ENCODE measurements around the gene UST. TPM values are rescaled to one million over a fixed set of nuclear protein-coding genes. Genes with fewer than 3 reads are reported as not detected.

The UST gene
- total RNA-seq, 2 experiments from 2014 or later: 1.4 to 4.1 TPM

DNA sequence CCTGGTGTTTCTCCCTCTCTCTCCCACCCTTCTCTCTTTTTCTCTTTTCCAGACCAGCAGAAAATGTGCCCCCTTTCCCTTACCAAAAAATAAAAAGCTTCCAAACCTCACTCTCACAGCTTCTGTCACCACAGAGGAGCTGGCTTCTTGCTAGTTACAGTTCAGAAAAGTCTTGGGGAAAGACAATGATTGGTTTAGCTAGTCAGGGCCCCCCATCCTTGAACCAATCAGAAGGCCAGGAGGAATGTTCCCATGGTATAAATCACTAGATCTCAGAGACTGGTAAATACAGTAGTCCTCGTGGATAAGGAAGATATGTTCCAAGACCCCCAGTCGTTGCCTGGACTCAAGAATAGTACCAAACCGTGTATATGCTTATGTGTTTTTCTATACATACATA is 339.5 kb downstream of the UST start:
- H2AFZ ChIP-seq (ENCODE audit: low read length): no peak overlapping the region
- H3K9me2 ChIP-seq (ENCODE audit: insufficient read depth, low read length): no peaks in the 10 kb centered on the region
- H3K27ac ChIP-seq (ENCODE audit: low read depth, low read length, poor library complexity, severe bottlenecking): no peak overlapping the region
- BruUV-seq (replicated peaks): no TSS peak
- no peaks in the 10 kb centered on the region for H3K79me2 ChIP-seq (ENCODE audit: insufficient read depth, low read depth, low read length)
- POLR2A ChIA-PET: interaction anchor here (0.6 kb wide), 1 partner anchor 28 kb away, joined by 7 read pairs; no protein-coding TSS in a partner anchor
- H3K9me3 ChIP-seq (ENCODE audit: low read length): no peaks in the 10 kb centered on the region
- no peaks in the 10 kb centered on the region for H4K20me1 ChIP-seq (ENCODE audit: insufficient read depth, low read length)
- no peak overlapping the region for H3K4me3 ChIP-seq (ENCODE audit: low read depth, low read length, poor library complexity, severe bottlenecking)
- H3K4me2 ChIP-seq (ENCODE audit: low read length): no peak overlapping the region
- no peak for DNase-seq (ENCODE audit: low spot score)
- no peaks in the 10 kb centered on the region for H3K4me1 ChIP-seq (ENCODE audit: insufficient read depth, low read length, poor library complexity, severe bottlenecking)
- intact Hi-C loops (cut with micrococcal nuclease; ENCODE audit: unreplicated experiment): no loop called here
- CTCF ChIA-PET (ENCODE audit: unreplicated experiment): no interaction called here
- TF ChIP-seq, protein P1, sequence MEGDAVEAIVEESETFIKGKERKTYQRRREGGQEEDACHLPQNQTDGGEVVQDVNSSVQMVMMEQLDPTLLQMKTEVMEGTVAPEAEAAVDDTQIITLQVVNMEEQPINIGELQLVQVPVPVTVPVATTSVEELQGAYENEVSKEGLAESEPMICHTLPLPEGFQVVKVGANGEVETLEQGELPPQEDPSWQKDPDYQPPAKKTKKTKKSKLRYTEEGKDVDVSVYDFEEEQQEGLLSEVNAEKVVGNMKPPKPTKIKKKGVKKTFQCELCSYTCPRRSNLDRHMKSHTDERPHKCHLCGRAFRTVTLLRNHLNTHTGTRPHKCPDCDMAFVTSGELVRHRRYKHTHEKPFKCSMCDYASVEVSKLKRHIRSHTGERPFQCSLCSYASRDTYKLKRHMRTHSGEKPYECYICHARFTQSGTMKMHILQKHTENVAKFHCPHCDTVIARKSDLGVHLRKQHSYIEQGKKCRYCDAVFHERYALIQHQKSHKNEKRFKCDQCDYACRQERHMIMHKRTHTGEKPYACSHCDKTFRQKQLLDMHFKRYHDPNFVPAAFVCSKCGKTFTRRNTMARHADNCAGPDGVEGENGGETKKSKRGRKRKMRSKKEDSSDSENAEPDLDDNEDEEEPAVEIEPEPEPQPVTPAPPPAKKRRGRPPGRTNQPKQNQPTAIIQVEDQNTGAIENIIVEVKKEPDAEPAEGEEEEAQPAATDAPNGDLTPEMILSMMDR (conservative IDR thresholded peaks at IDR 0.05; ENCODE audit: low read length): no peak
- TF ChIP-seq EZH2phosphoT487 (IDR thresholded peaks at IDR 0.05; ENCODE audit: borderline replicate concordance, low read depth, low read length): no peak
- no peaks in the 10 kb centered on the region for H3K36me3 ChIP-seq (ENCODE audit: insufficient read depth, low read length)

DNA sequence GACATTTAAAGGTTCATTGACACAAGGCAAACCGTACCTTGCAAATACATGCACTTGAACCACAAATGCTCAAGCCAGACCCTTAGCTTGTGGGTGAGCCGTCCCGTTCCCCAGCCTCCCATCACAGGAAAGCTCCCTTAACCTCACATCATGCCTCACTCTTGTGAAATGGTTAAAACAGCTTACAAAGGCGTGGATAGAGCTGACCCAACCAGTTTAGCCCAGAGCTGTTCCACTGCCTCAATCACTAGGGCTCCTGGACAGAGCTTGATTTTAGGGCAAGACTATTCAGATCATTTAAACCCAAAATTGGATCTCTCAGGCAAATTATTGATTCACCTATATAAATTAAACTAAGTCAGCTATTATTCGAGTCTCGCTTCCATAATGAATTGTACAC is 341.1 kb downstream of the UST start:
- Histone ChIP-seq H3K4me3 (ENCODE audit: low read depth, low read length, poor library complexity, severe bottlenecking) (no peak overlapping the region), H3K9me2 (ENCODE audit: insufficient read depth, low read length) (no peaks in the 10 kb centered on the region), H4K20me1 (ENCODE audit: insufficient read depth, low read length) (no peaks in the 10 kb centered on the region), H3K79me2 (ENCODE audit: insufficient read depth, low read depth, low read length) (no peaks in the 10 kb centered on the region), H3K4me2 (ENCODE audit: low read length) (no peak overlapping the region), H3K9me3 (ENCODE audit: low read length) (no peaks in the 10 kb centered on the region), H3K36me3 (ENCODE audit: insufficient read depth, low read length) (no peaks in the 10 kb centered on the region), H3K4me1 (ENCODE audit: insufficient read depth, low read length, poor library complexity, severe bottlenecking) (peaks cover 11% of the 10 kb centered on the region), H3K27ac (ENCODE audit: low read depth, low read length, poor library complexity, severe bottlenecking) (no peak overlapping the region), H2AFZ (ENCODE audit: low read length) (no peak overlapping the region)
- BruUV-seq (replicated peaks): no TSS peak
- intact Hi-C loops (cut with micrococcal nuclease; ENCODE audit: unreplicated experiment): no loop called here
- POLR2A ChIA-PET: interaction anchor here (0.7 to 1.2 kb wide), 4 partner anchors 11 to 335 kb away, joined by 3 to 5 read pairs (median 3); no protein-coding TSS in a partner anchor
- CTCF ChIA-PET (ENCODE audit: unreplicated experiment): no interaction called here
- TF ChIP-seq, protein P1 (conservative IDR thresholded peaks at IDR 0.05; ENCODE audit: low read length): no peak
- no peak for TF ChIP-seq EZH2phosphoT487 (IDR thresholded peaks at IDR 0.05; ENCODE audit: borderline replicate concordance, low read depth, low read length)
- DNase-seq (ENCODE audit: low spot score): no peak

DNA sequence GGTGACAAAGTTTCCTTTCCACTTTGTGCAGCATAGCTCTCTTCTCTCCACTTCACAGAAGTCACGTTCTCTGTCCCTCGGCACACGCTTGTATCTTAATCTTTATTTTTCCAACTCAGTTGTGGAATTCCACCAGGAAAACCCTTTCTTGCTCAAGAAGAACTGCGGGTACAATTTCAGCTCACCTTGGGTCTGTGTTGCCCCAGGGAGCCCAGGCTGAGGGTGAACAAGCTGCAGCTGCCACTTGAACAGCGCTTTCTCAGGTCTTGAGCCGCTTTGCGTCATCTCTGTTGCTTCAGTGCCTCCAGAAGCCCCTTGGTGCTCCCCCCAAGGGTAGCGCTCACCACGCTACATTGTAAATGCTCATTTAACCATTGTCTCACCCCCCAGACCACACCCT is 341.5 kb downstream of the UST start:
- CTCF ChIA-PET (ENCODE audit: unreplicated experiment): no interaction called here

More for the DNA sequence above, 341.5 kb downstream of the UST start:
- BruUV-seq (replicated peaks): no TSS peak
- Histone ChIP-seq H4K20me1 (ENCODE audit: insufficient read depth, low read length) (no peaks in the 10 kb centered on the region), H3K36me3 (ENCODE audit: insufficient read depth, low read length) (no peaks in the 10 kb centered on the region), H3K27ac (ENCODE audit: low read depth, low read length, poor library complexity, severe bottlenecking) (no peak overlapping the region), H3K9me2 (ENCODE audit: insufficient read depth, low read length) (no peaks in the 10 kb centered on the region), H3K4me3 (ENCODE audit: low read depth, low read length, poor library complexity, severe bottlenecking) (no peak overlapping the region), H3K79me2 (ENCODE audit: insufficient read depth, low read depth, low read length) (no peaks in the 10 kb centered on the region), H3K4me2 (ENCODE audit: low read length) (no peak overlapping the region), H3K9me3 (ENCODE audit: low read length) (no peaks in the 10 kb centered on the region), H3K4me1 (ENCODE audit: insufficient read depth, low read length, poor library complexity, severe bottlenecking) (peaks cover 16% of the 10 kb centered on the region), H2AFZ (ENCODE audit: low read length) (no peak overlapping the region)
- POLR2A ChIA-PET: interaction anchor here (0.7 to 1.1 kb wide), 2 partner anchors 101 to 335 kb away, joined by 3 to 5 read pairs; no protein-coding TSS in a partner anchor
- TF ChIP-seq EZH2phosphoT487 (IDR thresholded peaks at IDR 0.05; ENCODE audit: borderline replicate concordance, low read depth, low read length): no peak
- TF ChIP-seq, protein P1 (conservative IDR thresholded peaks at IDR 0.05; ENCODE audit: low read length): no peak
- no peak for DNase-seq (ENCODE audit: low spot score)
- intact Hi-C loops (cut with micrococcal nuclease; ENCODE audit: unreplicated experiment): no loop called here

All from OCI-LY7 (cell line).